ENCODE data around the gene BRD4. TPM values are rescaled to one million over a fixed set of nuclear protein-coding genes. Genes with fewer than 3 reads are reported as not detected.

BRD4 gene
- polyA plus RNA-seq, 1 donor from 2014 or later = 3.6 TPM

DNA sequence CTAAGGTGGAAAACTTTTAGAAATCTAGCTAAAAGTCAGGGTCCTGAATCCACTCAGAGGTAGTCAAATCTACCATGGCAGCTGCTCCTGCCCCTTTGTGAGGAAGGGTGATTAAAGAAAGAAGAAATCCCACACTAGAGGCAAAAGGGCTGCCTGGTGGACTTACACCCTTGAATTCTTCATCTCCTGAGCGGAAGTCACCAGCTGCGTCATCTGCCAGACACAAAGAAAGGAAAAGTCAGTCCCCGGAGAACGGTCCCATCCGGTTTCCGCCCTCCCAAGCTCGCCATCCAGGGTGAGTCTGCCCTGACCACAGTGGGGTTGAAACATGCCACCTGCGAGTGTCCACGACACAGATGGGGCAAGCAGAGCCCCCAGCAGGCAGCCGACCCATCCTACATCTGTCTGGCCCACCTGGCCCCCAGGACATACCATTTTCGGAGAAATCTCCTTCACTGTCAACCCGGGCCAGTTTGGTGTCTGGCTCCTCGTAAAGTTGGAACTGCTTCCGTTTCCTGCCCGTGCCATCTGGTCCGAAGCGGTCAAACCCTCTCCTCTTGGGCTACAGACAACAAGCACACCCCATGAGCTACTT, 39.5 kb upstream of the BRD4 start:
- Histone ChIP-seq H2AFZ (ENCODE audit: low read depth, low read length) (no peak overlapping the region), H3F3A (ENCODE audit: insufficient read depth, low read length, poor library complexity, severe bottlenecking) (no peaks in the 10 kb centered on the region), H3K4me2 (ENCODE audit: low read length) (no peak overlapping the region), H4K20me1 (ENCODE audit: insufficient read depth) (peaks cover 5% of the 10 kb centered on the region), H3K79me2 (replicated peaks; ENCODE audit: insufficient read depth, low read length) (peaks cover 24% of the 10 kb centered on the region), H3K27ac (ENCODE audit: low read length) (no peak overlapping the region), H3K36me3 (ENCODE audit: insufficient read depth, low read length) (peaks cover 5% of the 10 kb centered on the region), H3K27me3 (ENCODE audit: insufficient read depth, low read depth, low read length) (no peaks in the 10 kb centered on the region), H3K9me2 (ENCODE audit: insufficient read depth, low read length) (no peaks in the 10 kb centered on the region), H3K4me3 (ENCODE audit: low read length) (no peak overlapping the region), H3K9ac (ENCODE audit: low read length) (no peak overlapping the region), H3K9me3 (ENCODE audit: low read length) (no peaks in the 10 kb centered on the region)
- TF ChIP-seq, protein P1, sequence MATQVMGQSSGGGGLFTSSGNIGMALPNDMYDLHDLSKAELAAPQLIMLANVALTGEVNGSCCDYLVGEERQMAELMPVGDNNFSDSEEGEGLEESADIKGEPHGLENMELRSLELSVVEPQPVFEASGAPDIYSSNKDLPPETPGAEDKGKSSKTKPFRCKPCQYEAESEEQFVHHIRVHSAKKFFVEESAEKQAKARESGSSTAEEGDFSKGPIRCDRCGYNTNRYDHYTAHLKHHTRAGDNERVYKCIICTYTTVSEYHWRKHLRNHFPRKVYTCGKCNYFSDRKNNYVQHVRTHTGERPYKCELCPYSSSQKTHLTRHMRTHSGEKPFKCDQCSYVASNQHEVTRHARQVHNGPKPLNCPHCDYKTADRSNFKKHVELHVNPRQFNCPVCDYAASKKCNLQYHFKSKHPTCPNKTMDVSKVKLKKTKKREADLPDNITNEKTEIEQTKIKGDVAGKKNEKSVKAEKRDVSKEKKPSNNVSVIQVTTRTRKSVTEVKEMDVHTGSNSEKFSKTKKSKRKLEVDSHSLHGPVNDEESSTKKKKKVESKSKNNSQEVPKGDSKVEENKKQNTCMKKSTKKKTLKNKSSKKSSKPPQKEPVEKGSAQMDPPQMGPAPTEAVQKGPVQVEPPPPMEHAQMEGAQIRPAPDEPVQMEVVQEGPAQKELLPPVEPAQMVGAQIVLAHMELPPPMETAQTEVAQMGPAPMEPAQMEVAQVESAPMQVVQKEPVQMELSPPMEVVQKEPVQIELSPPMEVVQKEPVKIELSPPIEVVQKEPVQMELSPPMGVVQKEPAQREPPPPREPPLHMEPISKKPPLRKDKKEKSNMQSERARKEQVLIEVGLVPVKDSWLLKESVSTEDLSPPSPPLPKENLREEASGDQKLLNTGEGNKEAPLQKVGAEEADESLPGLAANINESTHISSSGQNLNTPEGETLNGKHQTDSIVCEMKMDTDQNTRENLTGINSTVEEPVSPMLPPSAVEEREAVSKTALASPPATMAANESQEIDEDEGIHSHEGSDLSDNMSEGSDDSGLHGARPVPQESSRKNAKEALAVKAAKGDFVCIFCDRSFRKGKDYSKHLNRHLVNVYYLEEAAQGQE (IDR thresholded peaks at IDR 0.05; ENCODE audit: borderline replicate concordance) = no peak
- TF ChIP-seq, protein P2, sequence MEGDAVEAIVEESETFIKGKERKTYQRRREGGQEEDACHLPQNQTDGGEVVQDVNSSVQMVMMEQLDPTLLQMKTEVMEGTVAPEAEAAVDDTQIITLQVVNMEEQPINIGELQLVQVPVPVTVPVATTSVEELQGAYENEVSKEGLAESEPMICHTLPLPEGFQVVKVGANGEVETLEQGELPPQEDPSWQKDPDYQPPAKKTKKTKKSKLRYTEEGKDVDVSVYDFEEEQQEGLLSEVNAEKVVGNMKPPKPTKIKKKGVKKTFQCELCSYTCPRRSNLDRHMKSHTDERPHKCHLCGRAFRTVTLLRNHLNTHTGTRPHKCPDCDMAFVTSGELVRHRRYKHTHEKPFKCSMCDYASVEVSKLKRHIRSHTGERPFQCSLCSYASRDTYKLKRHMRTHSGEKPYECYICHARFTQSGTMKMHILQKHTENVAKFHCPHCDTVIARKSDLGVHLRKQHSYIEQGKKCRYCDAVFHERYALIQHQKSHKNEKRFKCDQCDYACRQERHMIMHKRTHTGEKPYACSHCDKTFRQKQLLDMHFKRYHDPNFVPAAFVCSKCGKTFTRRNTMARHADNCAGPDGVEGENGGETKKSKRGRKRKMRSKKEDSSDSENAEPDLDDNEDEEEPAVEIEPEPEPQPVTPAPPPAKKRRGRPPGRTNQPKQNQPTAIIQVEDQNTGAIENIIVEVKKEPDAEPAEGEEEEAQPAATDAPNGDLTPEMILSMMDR (IDR thresholded peaks at IDR 0.05; ENCODE audit: poor library complexity, severe bottlenecking) = no peak
- TF ChIP-seq TAF1 (IDR thresholded peaks at IDR 0.05; ENCODE audit: low read depth) (no peak), RAD21 (conservative IDR thresholded peaks at IDR 0.05) (no peak), MXI1 (conservative IDR thresholded peaks at IDR 0.05; ENCODE audit: poor library complexity, severe bottlenecking) (no peak), POLR2AphosphoS5 (IDR thresholded peaks at IDR 0.05) (no peak), SMC3 (conservative IDR thresholded peaks at IDR 0.05; ENCODE audit: poor library complexity) (no peak), EP300 (conservative IDR thresholded peaks at IDR 0.05; ENCODE audit: poor library complexity, severe bottlenecking) (no peak), EZH2 (IDR thresholded peaks at IDR 0.05; ENCODE audit: borderline replicate concordance, insufficient read depth, low read length, poor library complexity, severe bottlenecking) (no peak)

DNA sequence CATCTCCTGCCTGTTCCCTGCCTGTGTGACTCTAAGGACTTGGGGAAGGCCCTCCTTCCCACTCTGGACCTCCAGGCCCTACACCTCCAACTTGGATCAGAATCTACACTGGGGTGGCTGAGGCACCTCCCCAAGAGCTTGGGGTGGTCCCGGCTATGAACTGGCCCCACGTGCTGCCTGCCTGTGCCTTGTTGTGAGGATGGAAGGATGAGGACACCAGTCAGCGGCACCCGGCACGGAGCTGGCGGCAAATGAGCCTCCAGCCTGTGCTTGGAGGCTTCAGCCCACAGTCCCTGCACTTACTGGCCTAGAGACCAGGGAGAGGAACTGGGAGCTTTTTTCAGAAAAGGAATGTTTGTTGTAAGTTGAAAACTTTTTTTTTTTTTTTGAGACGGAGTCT, 38.8 kb upstream of the BRD4 start:
- Histone ChIP-seq H3K4me2 (ENCODE audit: low read length) (no peak overlapping the region), H3K9me3 (ENCODE audit: low read length) (no peaks in the 10 kb centered on the region), H2AFZ (ENCODE audit: low read depth, low read length) (no peak overlapping the region), H3K79me2 (replicated peaks; ENCODE audit: insufficient read depth, low read length) (peaks cover 16% of the 10 kb centered on the region), H4K20me1 (ENCODE audit: insufficient read depth) (peaks cover 5% of the 10 kb centered on the region), H3F3A (ENCODE audit: insufficient read depth, low read length, poor library complexity, severe bottlenecking) (no peaks in the 10 kb centered on the region), H3K9me2 (ENCODE audit: insufficient read depth, low read length) (no peaks in the 10 kb centered on the region), H3K27me3 (ENCODE audit: insufficient read depth, low read depth, low read length) (no peaks in the 10 kb centered on the region), H3K9ac (ENCODE audit: low read length) (no peak overlapping the region), H3K36me3 (ENCODE audit: insufficient read depth, low read length) (peaks cover 5% of the 10 kb centered on the region), H3K27ac (ENCODE audit: low read length) (no peak overlapping the region), H3K4me3 (ENCODE audit: low read length) (no peak overlapping the region)
- TF ChIP-seq SMC3 (conservative IDR thresholded peaks at IDR 0.05; ENCODE audit: poor library complexity) (no peak), MXI1 (conservative IDR thresholded peaks at IDR 0.05; ENCODE audit: poor library complexity, severe bottlenecking) (no peak)
- TF ChIP-seq, protein P1 (IDR thresholded peaks at IDR 0.05; ENCODE audit: borderline replicate concordance) = no peak

Measured in neural cell (in vitro differentiated cells).